GM23338 (cell line): ENCODE results near the gene GNB1.

Source experiments
- EZH2 ChIP-seq: fragments of 200-600 bp; sonication (generic); IDR thresholded peaks from one replicate; pipeline ENCODE4 v1.8.0; 2017; ENCODE audit warnings: antibody characterized with exemption, mild to moderate bottlenecking, low read depth; ENCODE audit not compliant: unreplicated experiment
- JUNB ChIP-seq: IDR thresholded peaks from one replicate; pipeline ENCODE4 v1.6.1; 2016; ENCODE audit warnings: antibody characterized with exemption; ENCODE audit not compliant: unreplicated experiment
- TF ChIP-seq, protein P1 (sequence below), 2 experiments: fragments of 200-600 bp in 1 of 2; sonication (generic) in 1 of 2; conservative IDR thresholded peaks; 2 replicates each; pipeline versions ENCODE4 v1.5.1 to v1.6.1; 2016 to 2017; ENCODE audit warnings: antibody characterized with exemption in 2 of 2, low read depth in 2 of 2, mild to moderate bottlenecking in 2 of 2, moderate library complexity in 1 of 2
- TF ChIP-seq, protein P2 (sequence below): IDR thresholded peaks from one replicate; pipeline ENCODE4 v1.6.1; 2018; ENCODE audit warnings: antibody characterized with exemption; ENCODE audit not compliant: unreplicated experiment

DNA sequence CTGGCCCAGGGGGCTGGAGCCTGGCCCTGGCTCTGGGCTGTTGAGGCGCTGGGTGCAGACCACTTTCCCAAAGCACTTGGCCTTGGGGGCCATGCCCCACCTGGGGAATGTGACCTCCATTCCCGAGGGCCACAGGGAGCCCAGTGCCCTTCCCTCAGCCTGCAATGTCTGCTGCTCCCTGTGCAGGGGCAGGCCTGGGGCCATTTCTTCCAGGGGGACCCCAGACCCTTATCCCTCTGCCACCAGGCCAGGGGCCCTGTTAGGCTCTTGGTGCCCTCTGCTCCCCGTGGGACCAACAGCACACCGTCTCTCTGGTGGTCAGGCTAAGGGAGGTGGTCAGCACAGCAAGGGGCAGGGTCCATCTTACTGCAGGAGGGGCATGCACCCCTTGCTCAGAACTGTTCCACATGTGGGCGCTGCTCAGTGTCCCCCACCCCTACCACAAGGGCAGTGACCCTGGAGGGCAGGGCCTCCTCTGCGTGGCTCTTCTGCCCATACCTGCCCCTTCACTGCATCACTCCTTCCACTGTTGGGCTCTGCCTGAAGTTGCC, 29.2 kb upstream of the GNB1 start:
- TF ChIP-seq, protein P1, sequence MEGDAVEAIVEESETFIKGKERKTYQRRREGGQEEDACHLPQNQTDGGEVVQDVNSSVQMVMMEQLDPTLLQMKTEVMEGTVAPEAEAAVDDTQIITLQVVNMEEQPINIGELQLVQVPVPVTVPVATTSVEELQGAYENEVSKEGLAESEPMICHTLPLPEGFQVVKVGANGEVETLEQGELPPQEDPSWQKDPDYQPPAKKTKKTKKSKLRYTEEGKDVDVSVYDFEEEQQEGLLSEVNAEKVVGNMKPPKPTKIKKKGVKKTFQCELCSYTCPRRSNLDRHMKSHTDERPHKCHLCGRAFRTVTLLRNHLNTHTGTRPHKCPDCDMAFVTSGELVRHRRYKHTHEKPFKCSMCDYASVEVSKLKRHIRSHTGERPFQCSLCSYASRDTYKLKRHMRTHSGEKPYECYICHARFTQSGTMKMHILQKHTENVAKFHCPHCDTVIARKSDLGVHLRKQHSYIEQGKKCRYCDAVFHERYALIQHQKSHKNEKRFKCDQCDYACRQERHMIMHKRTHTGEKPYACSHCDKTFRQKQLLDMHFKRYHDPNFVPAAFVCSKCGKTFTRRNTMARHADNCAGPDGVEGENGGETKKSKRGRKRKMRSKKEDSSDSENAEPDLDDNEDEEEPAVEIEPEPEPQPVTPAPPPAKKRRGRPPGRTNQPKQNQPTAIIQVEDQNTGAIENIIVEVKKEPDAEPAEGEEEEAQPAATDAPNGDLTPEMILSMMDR (conservative IDR thresholded peaks at IDR 0.05; ENCODE audit: low read depth in 2 of 2), result no peak
- no peak for TF ChIP-seq JUNB
- TF ChIP-seq, protein P2, sequence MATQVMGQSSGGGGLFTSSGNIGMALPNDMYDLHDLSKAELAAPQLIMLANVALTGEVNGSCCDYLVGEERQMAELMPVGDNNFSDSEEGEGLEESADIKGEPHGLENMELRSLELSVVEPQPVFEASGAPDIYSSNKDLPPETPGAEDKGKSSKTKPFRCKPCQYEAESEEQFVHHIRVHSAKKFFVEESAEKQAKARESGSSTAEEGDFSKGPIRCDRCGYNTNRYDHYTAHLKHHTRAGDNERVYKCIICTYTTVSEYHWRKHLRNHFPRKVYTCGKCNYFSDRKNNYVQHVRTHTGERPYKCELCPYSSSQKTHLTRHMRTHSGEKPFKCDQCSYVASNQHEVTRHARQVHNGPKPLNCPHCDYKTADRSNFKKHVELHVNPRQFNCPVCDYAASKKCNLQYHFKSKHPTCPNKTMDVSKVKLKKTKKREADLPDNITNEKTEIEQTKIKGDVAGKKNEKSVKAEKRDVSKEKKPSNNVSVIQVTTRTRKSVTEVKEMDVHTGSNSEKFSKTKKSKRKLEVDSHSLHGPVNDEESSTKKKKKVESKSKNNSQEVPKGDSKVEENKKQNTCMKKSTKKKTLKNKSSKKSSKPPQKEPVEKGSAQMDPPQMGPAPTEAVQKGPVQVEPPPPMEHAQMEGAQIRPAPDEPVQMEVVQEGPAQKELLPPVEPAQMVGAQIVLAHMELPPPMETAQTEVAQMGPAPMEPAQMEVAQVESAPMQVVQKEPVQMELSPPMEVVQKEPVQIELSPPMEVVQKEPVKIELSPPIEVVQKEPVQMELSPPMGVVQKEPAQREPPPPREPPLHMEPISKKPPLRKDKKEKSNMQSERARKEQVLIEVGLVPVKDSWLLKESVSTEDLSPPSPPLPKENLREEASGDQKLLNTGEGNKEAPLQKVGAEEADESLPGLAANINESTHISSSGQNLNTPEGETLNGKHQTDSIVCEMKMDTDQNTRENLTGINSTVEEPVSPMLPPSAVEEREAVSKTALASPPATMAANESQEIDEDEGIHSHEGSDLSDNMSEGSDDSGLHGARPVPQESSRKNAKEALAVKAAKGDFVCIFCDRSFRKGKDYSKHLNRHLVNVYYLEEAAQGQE, result no peak
- no peak for TF ChIP-seq EZH2
